Muscle of back (tissue), 13 donors: ENCODE results near the gene DMKN. TPM values are rescaled to one million over a fixed set of nuclear protein-coding genes. Genes with fewer than 3 reads are reported as not detected.

Experiments
- DNase-seq, 3 donors: peaks; one replicate each; pipeline versions ENCODE4 v3.0.0 to v3.0.0-alpha.2; 2013
- long read RNA-seq, 9 donors: transcript quantifications; one replicate each; lab custom pipeline, GENCODE V29; 2026
- polyA plus RNA-seq, 10 donors: library from polyadenylated mRNA; unstranded; fragments of 120-200 nt; gene quantifications; one replicate each; pipeline ENCODE4 v1.2.1, GENCODE V29; 2013; ENCODE audit not compliant: insufficient read length in 10 of 10

DMKN gene
- 10 to 100 TPM in 2 of 10 donors, 1 to 10 TPM in 5, under 1 TPM in 3; 0.46 to 53.6 (median 1.5) TPM for polyA plus RNA-seq
- long read RNA-seq, donor 1: 0 reads
- long read RNA-seq, donor 2, partial matches to known transcripts: 967 of 1,000 reads
- long read RNA-seq, donor 2, other reads (novel, unspliced or antisense): 33 of 1,000 reads
- long read RNA-seq, donor 3: 0 reads
- long read RNA-seq, donor 4: 0 reads
- long read RNA-seq, donor 5, partial matches to known transcripts: 0 of 1 reads
- long read RNA-seq, donor 5, other reads (novel, unspliced or antisense): 0 of 1 reads
- long read RNA-seq, donor 6: 0 reads
- long read RNA-seq, donor 7: 0 reads
- long read RNA-seq, donor 8, partial matches to known transcripts: 0 of 5 reads
- long read RNA-seq, donor 8, other reads (novel, unspliced or antisense): 0 of 5 reads
- long read RNA-seq, donor 9: 0 reads

GRCh38 chr19:35513628-35514281 lies at the start of gene DMKN:
Gene DMKN (minus strand): TSS chr19:35513649. CDS start chr19:35513475, 174 bp downstream.
- no peak for DNase-seq

GRCh38 chr19:35562776-35563175 lies 49.3 kb upstream of the DMKN start:
- DNase-seq: no peak

GRCh38 chr19:35562336-35562735 lies 48.9 kb upstream of the DMKN start:
- no peak for DNase-seq

GRCh38 chr19:35561436-35561835 lies 48.0 kb upstream of the DMKN start:
- DNase-seq: no peak

- no peak for DNase-seq
These were observed 47.2 kb upstream of the DMKN start for GRCh38 chr19:35560677-35561076.

GRCh38 chr19:35560271-35560670 lies 46.8 kb upstream of the DMKN start:
- no peak for DNase-seq

GRCh38 chr19:35559781-35560180 lies 46.3 kb upstream of the DMKN start:
- no peak for DNase-seq

- no peak for DNase-seq
These were observed 45.8 kb upstream of the DMKN start for GRCh38 chr19:35559281-35559659.

- no peak for DNase-seq
These were observed 45.2 kb upstream of the DMKN start for GRCh38 chr19:35558400-35559280.

GRCh38 chr19:35557539-35558399 lies 44.3 kb upstream of the DMKN start:
- DNase-seq: peak in 2 of 3 donors; percentile 27 to 49

- no peak for DNase-seq
These were observed 43.5 kb upstream of the DMKN start for GRCh38 chr19:35556846-35557538.

- no peak for DNase-seq
These were observed 42.7 kb upstream of the DMKN start for GRCh38 chr19:35556025-35556590.

GRCh38 chr19:35555301-35556005 lies 42.0 kb upstream of the DMKN start:
- DNase-seq: no peak

GRCh38 chr19:35554076-35554475 lies 40.6 kb upstream of the DMKN start:
- no peak for DNase-seq

- no peak for DNase-seq
These were observed 40.0 kb upstream of the DMKN start for GRCh38 chr19:35553385-35554000.

- no peak for DNase-seq
These were observed 39.3 kb upstream of the DMKN start for GRCh38 chr19:35552534-35553384.

- DNase-seq: no peak
These were observed 37.8 kb upstream of the DMKN start for GRCh38 chr19:35551091-35551810.
